ENCODE results near the gene RFTN2. TPM values are rescaled to one million over a fixed set of nuclear protein-coding genes. Genes with fewer than 3 reads are reported as not detected.

The RFTN2 gene
- total RNA-seq, 1 donor, result 14.5 TPM

GRCh38 chr2:197538412-197538811, 137.0 kb downstream of the RFTN2 start:
- DNase-seq (ENCODE audit: insufficient read length, low spot score, missing footprints), result peak; percentile 37
- H3K4me3 ChIP-seq (ENCODE audit: insufficient read depth, low read length), result no peak overlapping the region
- H3K9me3 ChIP-seq (ENCODE audit: low read depth, low read length), result no peaks in the 10 kb centered on the region
- H4K20me1 ChIP-seq (ENCODE audit: insufficient read depth, low read length), result peaks cover 14% of the 10 kb centered on the region
- peaks cover 48% of the 10 kb centered on the region for H3K36me3 ChIP-seq (ENCODE audit: insufficient read depth, low read length)
- no peaks in the 10 kb centered on the region for H3K27me3 ChIP-seq (ENCODE audit: insufficient read depth, low read length)
- H3K27ac ChIP-seq (ENCODE audit: low read depth, low read length), result no peak overlapping the region
- H3K4me1 ChIP-seq (ENCODE audit: insufficient read depth, low read length), result peaks cover 5% of the 10 kb centered on the region
- H3K79me2 ChIP-seq (ENCODE audit: insufficient read depth, low read length), result peaks cover 74% of the 10 kb centered on the region
- H2AFZ ChIP-seq (ENCODE audit: low read length), result no peak overlapping the region
- no peak for TF ChIP-seq CTCF (IDR thresholded peaks at IDR 0.05; ENCODE audit: extremely low read depth, low read depth, low read length)
- H3K4me2 ChIP-seq (ENCODE audit: insufficient read depth, low read length), result no peak overlapping the region

Small RNA genes lying within 50 kb of the gene (small RNA-seq; reads per million reads assigned to genes)
- not detected for gene AC020550.1

Other genes starting within 250 kb of the RFTN2 start
- 241 and 253 TPM in 2 replicates for gene SF3B1, start 240.6 kb downstream of the RFTN2 start, total RNA-seq
- gene COQ10B, start 222.0 kb downstream of the RFTN2 start, total RNA-seq, result 43.9 and 48.1 TPM in 2 replicates
- gene HSPD1, start 175.7 kb downstream of the RFTN2 start, total RNA-seq, result 117 and 121 TPM in 2 replicates
- 23.5 and 30.6 TPM in 2 replicates for gene HSPE1, start 175.2 kb downstream of the RFTN2 start, total RNA-seq
- 26.4 and 33.3 TPM in 2 replicates for gene MOB4, start 159.5 kb downstream of the RFTN2 start, total RNA-seq
- gene MARS2, start 29.8 kb upstream of the RFTN2 start, total RNA-seq, result 3.2 and 3.3 TPM in 2 replicates
- gene BOLL, start 109.7 kb upstream of the RFTN2 start, total RNA-seq, result not detected in 2 replicates
- 3.2 and 4.0 TPM in 2 replicates for gene PLCL1, start 129.0 kb upstream of the RFTN2 start, total RNA-seq

All from osteoblast (primary cell).